ENCODE data around the gene HOXA13. TPM values are rescaled to one million over a fixed set of nuclear protein-coding genes. Genes with fewer than 3 reads are reported as not detected.

The HOXA13 gene
- total and polyA plus RNA-seq, 2 donors (not counting 1 experiment from before 2014, with no cell fraction given): not detected

GRCh38 chr7:27237735-27238334 lies 37.9 kb upstream of the HOXA13 start:
- peaks cover 0 to 88% (median 62%) of the 10 kb centered on the region in 4 experiments for H3K27me3 ChIP-seq (replicated peaks in 1 of 4; ENCODE audit: control extremely low read depth in 1 of 4, control insufficient read depth in 3 of 4, insufficient read depth in 4 of 4, low read length in 3 of 4)
- peaks cover 26% of the 10 kb centered on the region for H3K4me1 Mint-ChIP-seq
- 75% methylated on average over 1 of the region's 1 CpG for WGBS (ENCODE audit: insufficient coverage)
- H3K27me3 Mint-ChIP-seq: peaks cover 77% of the 10 kb centered on the region
- no peak overlapping the region for H3K27ac Mint-ChIP-seq
- H2AFZ ChIP-seq (ENCODE audit: insufficient read depth, low read depth, low read length, poor library complexity, severe bottlenecking): no peak overlapping the region
- H4K20me1 ChIP-seq (ENCODE audit: control insufficient read depth, insufficient read depth, low read length, poor library complexity, severe bottlenecking): no peaks in the 10 kb centered on the region
- ChIA-PET POLR2A (no interaction called here), CTCF (no interaction called here)
- ATAC-seq (ENCODE audit: low read depth) (no peak), DNase-seq (no peak)
- H3K4me2 ChIP-seq (replicated peaks; ENCODE audit: low read depth, low read length, poor library complexity, severe bottlenecking): no peak overlapping the region
- H3K79me2 ChIP-seq (ENCODE audit: control insufficient read depth, insufficient read depth, low read length): no peaks in the 10 kb centered on the region
- TF ChIP-seq CTCF (IDR thresholded peaks at IDR 0.05) (no peak), EZH2 (IDR thresholded peaks at IDR 0.05; ENCODE audit: borderline replicate concordance, insufficient read depth, low read depth, low read length, poor library complexity, severe bottlenecking) (no peak)
- H3K9me3 ChIP-seq (ENCODE audit: control extremely low read depth in 1 of 3, control insufficient read depth in 2 of 3, insufficient read depth in 1 of 3, low read length in 2 of 3): peaks cover 0 to 53% (median 4%) of the 10 kb centered on the region in 3 donors
- no peak overlapping the region for H3K27ac ChIP-seq (ENCODE audit: low read length in 2 of 2)
- H3K4me3 ChIP-seq (ENCODE audit: control extremely low read depth in 1 of 5, extremely low read depth in 1 of 5, insufficient read depth in 1 of 5, low read depth in 2 of 5, low read length in 4 of 5): no peak overlapping the region
- H3K9me3 Mint-ChIP-seq (ENCODE audit: insufficient read depth): no peaks in the 10 kb centered on the region
- no peak overlapping the region for H3K4me3 Mint-ChIP-seq
- no peaks in the 10 kb centered on the region for H3K36me3 ChIP-seq (replicated peaks in 1 of 2; ENCODE audit: control extremely low read depth in 1 of 2, control insufficient read depth in 1 of 2, extremely low read depth in 1 of 2, insufficient read depth in 2 of 2, low read length in 1 of 2)
- intact Hi-C loops (cut with micrococcal nuclease): no loop called here
- H3K4me1 ChIP-seq (ENCODE audit: control insufficient read depth in 2 of 2, insufficient read depth in 2 of 2, low read length in 2 of 2): peaks cover 28 to 35% of the 10 kb centered on the region in 2 donors
- H3K9ac ChIP-seq (ENCODE audit: low read length): no peak overlapping the region
